H1 (cell line): Measurements from ENCODE around the gene MDFI. TPM values are rescaled to one million over a fixed set of nuclear protein-coding genes. Genes with fewer than 3 reads are reported as not detected.

Source experiments
- CTCF ChIA-PET: fragments of 300-600 bp; sonication (Branson Sonifier 250); formaldehyde crosslinking; loops from one replicate; lab custom pipeline; 2021; ENCODE audit not compliant: partially characterized antibody; lab: Charles Lee
- POLR2A ChIA-PET: fragments of 300-600 bp; sonication (Branson Sonifier 250); formaldehyde crosslinking; loops from one replicate; lab custom pipeline; 2021; ENCODE audit warnings: inconsistent platforms; ENCODE audit not compliant: partially characterized antibody; lab: Charles Lee
- DNase-seq, 2 experiments: peaks; one replicate each; pipeline versions ENCODE4 v3.0.0 to v3.0.0-alpha.2; 2010 to 2022; ENCODE audit warnings: low spot score in 2 of 2, low read depth in 1 of 2, mixed read lengths in 1 of 2
- FAIRE-seq: peaks from 2 replicates; lab custom pipeline; 2011; peaks lifted over from hg19 to GRCh38; lab: Jason Lieb, UNC
- H2AFZ ChIP-seq: 2 replicates; pipeline ENCODE4 v1.8.1; 2012; ENCODE audit warnings: low read length, inconsistent platforms
- H2AK5ac ChIP-seq: 2 replicates; pipeline ENCODE4 v1.6.1; 2013; ENCODE audit warnings: low read depth, low read length
- H2BK120ac ChIP-seq: replicated peaks from 2 replicates; pipeline ENCODE3; 2013; ENCODE audit warnings: low read depth, low read length, inconsistent platforms
- H2BK12ac ChIP-seq: 2 replicates; pipeline ENCODE4 v1.6.1; 2013; ENCODE audit warnings: low read depth, low read length
- H2BK15ac ChIP-seq: 2 replicates; pipeline ENCODE4 v1.6.1; 2013; ENCODE audit warnings: low read length
- H2BK20ac ChIP-seq: 2 replicates; pipeline ENCODE4 v1.6.1; 2013; ENCODE audit warnings: low read length
- H2BK5ac ChIP-seq: 2 replicates; pipeline ENCODE4 v1.6.1; 2013; ENCODE audit warnings: low read depth, low read length
- H3K14ac ChIP-seq: 2 replicates; pipeline ENCODE4 v1.6.1; 2013; ENCODE audit warnings: inconsistent platforms; ENCODE audit not compliant: insufficient read length
- H3K18ac ChIP-seq: 2 replicates; pipeline ENCODE4 v1.6.1; 2013; ENCODE audit warnings: low read length; ENCODE audit errors: extremely low read depth
- H3K23ac ChIP-seq: 2 replicates; pipeline ENCODE4 v1.6.1; 2013; ENCODE audit warnings: inconsistent platforms; ENCODE audit not compliant: insufficient read length
- H3K23me2 ChIP-seq: 2 replicates; pipeline ENCODE4 v1.6.1; 2013; ENCODE audit warnings: low read depth, low read length
- H3K27ac ChIP-seq: 2 replicates; pipeline ENCODE4 v1.6.1; 2011; ENCODE audit warnings: low read depth, low read length, inconsistent platforms
- H3K27me3 ChIP-seq, 4 experiments: replicated peaks in 1 of 4; 1 replicate in 1 of 4; 2 replicates in 3 of 4; pipeline versions ENCODE4 v1.6.1 to v1.8.1; 2011 to 2013; ENCODE audit warnings: low read length in 3 of 4, mild to moderate bottlenecking in 3 of 4, inconsistent platforms in 2 of 4, mixed read lengths in 2 of 4, moderate library complexity in 1 of 4; ENCODE audit not compliant: control insufficient read depth in 3 of 4, insufficient read depth in 3 of 4; ENCODE audit errors: extremely low read depth in 1 of 4
- H3K36me3 ChIP-seq, 4 experiments: 2 replicates each; pipeline versions ENCODE4 v1.6.1 to v1.8.1; 2011 to 2013; ENCODE audit warnings: mild to moderate bottlenecking in 4 of 4, low read length in 3 of 4, moderate library complexity in 2 of 4, control low read depth in 1 of 4, inconsistent platforms in 1 of 4; ENCODE audit not compliant: insufficient read depth in 4 of 4, control insufficient read depth in 2 of 4
- H3K4ac ChIP-seq: replicated peaks from 2 replicates; pipeline ENCODE3; 2013; ENCODE audit warnings: low read length, low read depth, mixed read lengths, inconsistent platforms; ENCODE audit not compliant: insufficient read length
- H3K4me1 ChIP-seq, 4 experiments: replicated peaks in 1 of 4; 1 replicate in 1 of 4; 2 replicates in 3 of 4; pipeline versions ENCODE4 v1.6.1 to v1.8.1; 2011 to 2013; ENCODE audit warnings: low read length in 3 of 4, inconsistent platforms in 2 of 4, mixed read lengths in 1 of 4; ENCODE audit not compliant: insufficient read depth in 4 of 4, control insufficient read depth in 3 of 4
- H3K4me2 ChIP-seq, 2 experiments: 2 replicates each; pipeline versions ENCODE4 v1.6.1 to v1.8.1; 2011 to 2013; ENCODE audit warnings: low read depth in 2 of 2, low read length in 2 of 2, control low read depth in 1 of 2, inconsistent platforms in 1 of 2, mild to moderate bottlenecking in 1 of 2; ENCODE audit not compliant: insufficient read depth in 1 of 2
- H3K4me3 ChIP-seq, 4 experiments: fragments of 200-600, 300-600 bp in 1 of 4; sonication (generic), shearing (Covaris generic), sonication (Bioruptor Twin) in 1 of 4; 2 replicates each; pipeline versions ENCODE4 v1.5.1 to v1.8.1; 2011 to 2016; ENCODE audit warnings: low read length in 4 of 4, low read depth in 3 of 4, control low read depth in 2 of 4, inconsistent platforms in 2 of 4, mild to moderate bottlenecking in 2 of 4, mixed read lengths in 1 of 4, moderate library complexity in 1 of 4; ENCODE audit not compliant: insufficient read depth in 2 of 4; ENCODE audit errors: extremely low read depth in 1 of 4
- H3K56ac ChIP-seq: replicated peaks from 2 replicates; pipeline ENCODE3; 2013; ENCODE audit warnings: low read depth, mild to moderate bottlenecking, mixed read lengths, low read length, inconsistent platforms; ENCODE audit not compliant: insufficient read length
- H3K79me1 ChIP-seq: 2 replicates; pipeline ENCODE4 v1.6.1; 2013; ENCODE audit warnings: low read depth, low read length, control low read depth
- H3K79me2 ChIP-seq, 2 experiments: 2 replicates each; pipeline versions ENCODE4 v1.6.1 to v1.8.1; 2012 to 2013; ENCODE audit warnings: low read length in 2 of 2, mild to moderate bottlenecking in 2 of 2, inconsistent platforms in 1 of 2; ENCODE audit not compliant: insufficient read depth in 2 of 2, control insufficient read depth in 1 of 2
- H3K9ac ChIP-seq, 4 experiments: replicated peaks in 1 of 4; 1 replicate in 1 of 4; 2 replicates in 3 of 4; pipeline versions ENCODE4 v1.6.1 to v1.8.1; 2011 to 2013; ENCODE audit warnings: low read depth in 3 of 4, low read length in 3 of 4, control low read depth in 2 of 4, mild to moderate bottlenecking in 2 of 4, moderate library complexity in 2 of 4, inconsistent platforms in 1 of 4; ENCODE audit errors: extremely low read depth in 1 of 4
- H3K9me3 ChIP-seq, 2 experiments: 2 replicates each; pipeline versions ENCODE4 v1.6.1 to v1.8.1; 2012 to 2013; ENCODE audit warnings: mild to moderate bottlenecking in 2 of 2, moderate library complexity in 2 of 2, control low read depth in 1 of 2, inconsistent platforms in 1 of 2, low read depth in 1 of 2, low read length in 1 of 2, mixed read lengths in 1 of 2; ENCODE audit not compliant: insufficient read depth in 2 of 2
- H4K20me1 ChIP-seq, 2 experiments: replicated peaks in 1 of 2; 2 replicates each; pipeline versions ENCODE3 to v1.8.1; 2011 to 2013; ENCODE audit warnings: inconsistent platforms in 2 of 2, low read length in 2 of 2, mild to moderate bottlenecking in 1 of 2; ENCODE audit not compliant: insufficient read depth in 2 of 2, control insufficient read depth in 1 of 2
- H4K5ac ChIP-seq: 2 replicates; pipeline ENCODE4 v1.6.1; 2013; ENCODE audit warnings: low read length, low read depth, mixed read lengths, inconsistent platforms; ENCODE audit not compliant: insufficient read length
- H4K8ac ChIP-seq: 2 replicates; pipeline ENCODE4 v1.8.0; 2013; ENCODE audit warnings: mild to moderate bottlenecking, moderate library complexity, low read length, inconsistent platforms; ENCODE audit not compliant: insufficient read depth; ENCODE audit errors: extremely low read depth
- H4K91ac ChIP-seq: replicated peaks from 2 replicates; pipeline ENCODE3; 2013; ENCODE audit warnings: low read length, mixed read lengths, inconsistent platforms; ENCODE audit not compliant: insufficient read length
- ATF3 ChIP-seq: IDR thresholded peaks from 2 replicates; pipeline ENCODE4 v1.6.1; 2011; ENCODE audit warnings: low read depth, mild to moderate bottlenecking, low read length; ENCODE audit not compliant: insufficient read depth
- CEBPB ChIP-seq: IDR thresholded peaks from 2 replicates; pipeline ENCODE4 v1.6.1; 2012; ENCODE audit warnings: low read depth, low read length
- EZH2 ChIP-seq: fragments of 200-600 bp; sonication (generic); IDR thresholded peaks from 2 replicates; pipeline ENCODE4 v1.7.1; 2012; ENCODE audit warnings: low read depth, mild to moderate bottlenecking, moderate library complexity, low read length, inconsistent platforms; ENCODE audit not compliant: severe bottlenecking
- JUN ChIP-seq: IDR thresholded peaks from 2 replicates; pipeline ENCODE4 v1.6.1; 2011; ENCODE audit warnings: low read depth, mild to moderate bottlenecking, improper control_type of control experiment, low read length
- RBBP5 ChIP-seq: IDR thresholded peaks from 2 replicates; pipeline ENCODE4 v1.7.1; 2012; ENCODE audit warnings: low read depth, mild to moderate bottlenecking, inconsistent platforms, low read length, moderate library complexity, borderline replicate concordance
- SP1 ChIP-seq: IDR thresholded peaks from 2 replicates; pipeline ENCODE4 v1.6.1; 2011; ENCODE audit warnings: low read depth, low read length
- TCF12 ChIP-seq: IDR thresholded peaks from 2 replicates; pipeline ENCODE4 v1.6.1; 2011; ENCODE audit warnings: low read depth, mild to moderate bottlenecking, low read length
- WGBS, 2 experiments: shearing (Covaris generic) in 1 of 2; methylation state at CpG; one replicate each; pipeline versions ENCODE4 v1.1.6 to v1.1.7; 2013 to 2015; ENCODE audit warnings: low lambda C conversion rate in 2 of 2, mixed read lengths in 2 of 2, inconsistent platforms in 1 of 2, low coverage in 1 of 2, missing lambda C conversion rate in 1 of 2; ENCODE audit not compliant: insufficient replicate concordance in 2 of 2, insufficient coverage in 1 of 2, insufficient read length in 1 of 2; ENCODE audit errors: extremely low coverage in 1 of 2, missing lambda C conversion rate in 1 of 2; 5-methylcytosine and 5-hydroxymethylcytosine counted together
- polyA plus RNA-seq, 7 experiments: library from polyadenylated mRNA; depleted of rRNA in 3 of 7; stranded (reverse) in 5 of 7; unstranded in 2 of 7; fragments of >200 nt in 5 of 7; fragments of 200-250 nt in 2 of 7; gene quantifications; 1 replicate in 5 of 7; 2 replicates in 1 of 7; 4 replicates in 1 of 7; pipeline versions ENCODE4 v1.2.1 to v1.2.3, GENCODE V29; 2011 to 2013; ENCODE audit warnings: missing spikeins in 2 of 7, mixed read lengths in 2 of 7
- total RNA-seq: library from RNA; stranded (reverse); fragmentation: NEBNext Ultra II Directional; extraction: Animal tissue kit (Norgen Biotek cat#: 25700); gene quantifications from 2 replicates; pipeline ENCODE4 v1.2.1, GENCODE V29; 2021
- TF ChIP-seq, protein P1 (sequence below): IDR thresholded peaks from 2 replicates; pipeline ENCODE4 v1.6.1; 2012; ENCODE audit warnings: inconsistent platforms
- TF ChIP-seq, protein P2 (sequence below), 3 experiments: IDR thresholded peaks; 1 replicate in 2 of 3; 2 replicates in 1 of 3; pipeline versions ENCODE4 v1.5.1 to v1.6.1; 2011; ENCODE audit warnings: low read length in 3 of 3, mild to moderate bottlenecking in 3 of 3, inconsistent platforms in 2 of 3, low read depth in 1 of 3, moderate library complexity in 1 of 3; ENCODE audit not compliant: insufficient read depth in 1 of 3; ENCODE audit errors: control extremely low read depth in 1 of 3

The MDFI gene
- total and polyA plus RNA-seq, 2 of the 8 experiments (the other 6 are each of a cell fraction or from before 2014, with no cell fraction given), result 41.0 to 65.6 TPM

GRCh38 chr6:41682056-41682477, 43.8 kb downstream of the MDFI start:
- no peak overlapping the region for H2BK20ac ChIP-seq
- no peak overlapping the region for H3K4me3 ChIP-seq
- no peak overlapping the region for H4K91ac ChIP-seq
- H2BK5ac ChIP-seq, result no peak overlapping the region
- peaks cover 6% of the 10 kb centered on the region; the same call in 1 of the 2 replicates for H3K23me2 ChIP-seq
- H2BK12ac ChIP-seq, result no peak overlapping the region
- H3K79me1 ChIP-seq, result no peaks in the 10 kb centered on the region
- H4K5ac ChIP-seq, result no peak overlapping the region
- peak overlapping the region in 1 of 2 experiments; percentile 30; a peak in 2 of 4 replicates for H3K4me2 ChIP-seq
- H3K56ac ChIP-seq, result no peak overlapping the region
- 0 out of 2 replicates have a peak overlapping the region, but pooled peaks have one; percentile 88 for H2BK15ac ChIP-seq
- H2BK120ac ChIP-seq, result no peak overlapping the region
- H3K4ac ChIP-seq, result no peak overlapping the region
- no peak overlapping the region for H3K9ac ChIP-seq
- DNase-seq (peak; percentile 89 to 94), FAIRE-seq (peak; percentile 28)
- no peaks in the 10 kb centered on the region for H3K36me3 ChIP-seq
- H3K18ac ChIP-seq, result no peak overlapping the region; the same call in 1 of the 2 replicates
- H3K27ac ChIP-seq, result no peak overlapping the region
- H3K14ac ChIP-seq, result no peak overlapping the region
- H3K9me3 ChIP-seq, result no peaks in the 10 kb centered on the region
- WGBS, 2 experiments, result 12% methylated on average over 9 of the region's 9 CpGs; no CpG with 5 or more reads in 1 of the 2 experiments
- no peak overlapping the region for H2AFZ ChIP-seq
- CTCF ChIA-PET, result interaction anchor here (0.6 to 6.4 kb wide), 25 partner anchors 24 to 453 kb away, joined by 3 to 164 read pairs (median 4); partner anchors contain the start of gene MDFI
- no peaks in the 10 kb centered on the region for H4K20me1 ChIP-seq
- no peak overlapping the region for H4K8ac ChIP-seq
- H3K4me1 ChIP-seq, result peaks cover 2 to 32% (median 15%) of the 10 kb centered on the region in 4 experiments
- no peak overlapping the region for H2AK5ac ChIP-seq
- H3K27me3 ChIP-seq, result peaks cover 0 to 12% (median 5%) of the 10 kb centered on the region in 4 experiments; a peak in 5 of 7 replicates
- POLR2A ChIA-PET, result interaction anchor here (0.9 to 1.7 kb wide), 3 partner anchors 14 to 80 kb away, joined by 3 to 5 read pairs (median 4); no protein-coding TSS in a partner anchor
- no peak overlapping the region for H3K23ac ChIP-seq
- H3K79me2 ChIP-seq, result no peaks in the 10 kb centered on the region
- TF ChIP-seq RBBP5 (peak; percentile 33; the same call in 1 of the 2 replicates), TCF12 (peak; percentile 76; the same call in 1 of the 2 replicates), ATF3 (no peak), SP1 (peak; percentile 70; the same call in 1 of the 2 replicates), JUN (0 out of 2 replicates have a peak, but pooled peaks have one; percentile 14), EZH2 (no peak), CEBPB (no peak)
- TF ChIP-seq, protein P1, sequence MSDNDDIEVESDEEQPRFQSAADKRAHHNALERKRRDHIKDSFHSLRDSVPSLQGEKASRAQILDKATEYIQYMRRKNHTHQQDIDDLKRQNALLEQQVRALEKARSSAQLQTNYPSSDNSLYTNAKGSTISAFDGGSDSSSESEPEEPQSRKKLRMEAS, result peak; percentile 43; the same call in 1 of the 2 replicates
- TF ChIP-seq, protein P2, sequence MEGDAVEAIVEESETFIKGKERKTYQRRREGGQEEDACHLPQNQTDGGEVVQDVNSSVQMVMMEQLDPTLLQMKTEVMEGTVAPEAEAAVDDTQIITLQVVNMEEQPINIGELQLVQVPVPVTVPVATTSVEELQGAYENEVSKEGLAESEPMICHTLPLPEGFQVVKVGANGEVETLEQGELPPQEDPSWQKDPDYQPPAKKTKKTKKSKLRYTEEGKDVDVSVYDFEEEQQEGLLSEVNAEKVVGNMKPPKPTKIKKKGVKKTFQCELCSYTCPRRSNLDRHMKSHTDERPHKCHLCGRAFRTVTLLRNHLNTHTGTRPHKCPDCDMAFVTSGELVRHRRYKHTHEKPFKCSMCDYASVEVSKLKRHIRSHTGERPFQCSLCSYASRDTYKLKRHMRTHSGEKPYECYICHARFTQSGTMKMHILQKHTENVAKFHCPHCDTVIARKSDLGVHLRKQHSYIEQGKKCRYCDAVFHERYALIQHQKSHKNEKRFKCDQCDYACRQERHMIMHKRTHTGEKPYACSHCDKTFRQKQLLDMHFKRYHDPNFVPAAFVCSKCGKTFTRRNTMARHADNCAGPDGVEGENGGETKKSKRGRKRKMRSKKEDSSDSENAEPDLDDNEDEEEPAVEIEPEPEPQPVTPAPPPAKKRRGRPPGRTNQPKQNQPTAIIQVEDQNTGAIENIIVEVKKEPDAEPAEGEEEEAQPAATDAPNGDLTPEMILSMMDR (IDR thresholded peaks at IDR 0.05; ENCODE audit: control extremely low read depth in 1 of 3, insufficient read depth in 1 of 3, low read depth in 1 of 3, low read length in 3 of 3), result peak in 2 of 3 experiments; percentile 96 to 97; a peak in 3 of 4 replicates
